ENCODE data around the gene S100G.
"Not testable (repeated sequence)": the region's sequence is repeated elsewhere in the genome, so short reads cannot be mapped to it uniquely, and the experiment has no call there.

DNA sequence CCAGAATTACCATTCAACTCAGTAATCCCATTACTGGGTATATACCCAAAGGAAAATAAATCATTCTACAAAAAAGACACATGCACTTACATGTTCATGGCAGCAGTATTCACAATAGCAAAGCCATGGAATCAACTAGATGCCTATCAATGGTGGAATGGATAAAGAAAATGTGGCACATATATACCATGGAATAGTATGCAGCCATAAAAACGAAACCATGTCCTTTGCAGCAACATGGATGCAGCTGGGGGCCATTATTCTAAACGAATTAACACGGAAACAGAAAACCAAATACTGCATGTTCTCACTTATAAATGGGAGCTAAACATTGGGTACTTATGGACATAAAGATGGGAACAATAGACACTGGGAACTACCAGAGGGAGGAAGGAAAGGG, 39.3 kb upstream of the S100G start:
- TF ChIP-seq, protein P1, sequence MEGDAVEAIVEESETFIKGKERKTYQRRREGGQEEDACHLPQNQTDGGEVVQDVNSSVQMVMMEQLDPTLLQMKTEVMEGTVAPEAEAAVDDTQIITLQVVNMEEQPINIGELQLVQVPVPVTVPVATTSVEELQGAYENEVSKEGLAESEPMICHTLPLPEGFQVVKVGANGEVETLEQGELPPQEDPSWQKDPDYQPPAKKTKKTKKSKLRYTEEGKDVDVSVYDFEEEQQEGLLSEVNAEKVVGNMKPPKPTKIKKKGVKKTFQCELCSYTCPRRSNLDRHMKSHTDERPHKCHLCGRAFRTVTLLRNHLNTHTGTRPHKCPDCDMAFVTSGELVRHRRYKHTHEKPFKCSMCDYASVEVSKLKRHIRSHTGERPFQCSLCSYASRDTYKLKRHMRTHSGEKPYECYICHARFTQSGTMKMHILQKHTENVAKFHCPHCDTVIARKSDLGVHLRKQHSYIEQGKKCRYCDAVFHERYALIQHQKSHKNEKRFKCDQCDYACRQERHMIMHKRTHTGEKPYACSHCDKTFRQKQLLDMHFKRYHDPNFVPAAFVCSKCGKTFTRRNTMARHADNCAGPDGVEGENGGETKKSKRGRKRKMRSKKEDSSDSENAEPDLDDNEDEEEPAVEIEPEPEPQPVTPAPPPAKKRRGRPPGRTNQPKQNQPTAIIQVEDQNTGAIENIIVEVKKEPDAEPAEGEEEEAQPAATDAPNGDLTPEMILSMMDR (IDR thresholded peaks at IDR 0.05) = not testable (repeated sequence)
- TF ChIP-seq POLR2A, POLR2AphosphoS5 (IDR thresholded peaks at IDR 0.05): not testable (repeated sequence)

All from prostate gland (tissue), 2 donors.